ENCODE data around the gene VEPH1. TPM values are rescaled to one million over a fixed set of nuclear protein-coding genes. Genes with fewer than 3 reads are reported as not detected.

Gene VEPH1
- total and polyA plus RNA-seq, 9 of the 15 experiments (the other 6 are each of a cell fraction or from before 2014, with no cell fraction given) = 4.5 to 15.6 (median 5.8) TPM

GRCh38 chr3:157279237-157279636 is 224.0 kb downstream of the VEPH1 start (continued):
- TF ChIP-seq PKNOX1 (IDR thresholded peaks at IDR 0.05) = no peak
- TF ChIP-seq HMBOX1 (IDR thresholded peaks at IDR 0.05) = peak; percentile 98
- TF ChIP-seq ZNF785 (CRISPR knock-in tag; IDR thresholded peaks at IDR 0.05) = no peak
- TF ChIP-seq NR0B1 (IDR thresholded peaks at IDR 0.05; ENCODE audit: partially characterized antibody) = no peak
- no peak for TF ChIP-seq MCM7 (IDR thresholded peaks at IDR 0.05)
- no peak for TF ChIP-seq FOXM1 (IDR thresholded peaks at IDR 0.05; ENCODE audit: low read depth)
- TF ChIP-seq FOXM1 (CRISPR knock-in tag; IDR thresholded peaks at IDR 0.05; ENCODE audit: low read depth) = no peak
- TF ChIP-seq ZNF740 (CRISPR knock-in tag; IDR thresholded peaks at IDR 0.05) = no peak
- TF ChIP-seq ZNF740 (tag; IDR thresholded peaks at IDR 0.05) = no peak
- no peak for TF ChIP-seq STAT5B (CRISPR knock-in tag; IDR thresholded peaks at IDR 0.05)
- TF ChIP-seq MNT (conservative IDR thresholded peaks at IDR 0.05) = 0 out of 4 replicates have a peak, but pooled peaks of 1 of the 2 experiments have one; percentile 25
- no peak for TF ChIP-seq ZBTB8A (IDR thresholded peaks at IDR 0.05; ENCODE audit: partially characterized antibody)
- no peak for TF ChIP-seq NKRF (IDR thresholded peaks at IDR 0.05; ENCODE audit: borderline replicate concordance)
- TF ChIP-seq MBD2 (IDR thresholded peaks at IDR 0.05; ENCODE audit: borderline replicate concordance, low read depth) = no peak
- peak; percentile 85 for TF ChIP-seq FOSL1 (tag; conservative IDR thresholded peaks at IDR 0.05)
- TF ChIP-seq YBX1 (IDR thresholded peaks at IDR 0.05) = no peak
- TF ChIP-seq ETS1 (conservative IDR thresholded peaks at IDR 0.05; ENCODE audit: control insufficient read depth, low read depth, low read length) = no peak
- peak; percentile 12; the same call in 1 of the 2 replicates for TF ChIP-seq E2F3 (CRISPR knock-in tag; IDR thresholded peaks at IDR 0.05)
- TF ChIP-seq ZC3H4 (CRISPR knock-in tag; IDR thresholded peaks at IDR 0.05; ENCODE audit: borderline replicate concordance) = no peak
